Stimulated activated CD8-positive, alpha-beta memory T cell treated with anti-CD3 and anti-CD28 coated beads, Interleukin-12 subunit alpha, Interleukin-12 subunit beta, amount 100 ng/mL, for 24 hours (primary cell): ENCODE data around the gene GSTM5.
"Not testable (repeated sequence)": the region's sequence is repeated elsewhere in the genome, so short reads cannot be mapped to it uniquely, and the experiment has no call there.

ENCODE experiments used
- DNase-seq: peaks from one replicate; pipeline ENCODE4 v3.0.0-alpha.2; 2020; ENCODE audit errors: extremely low read depth

The GSTM5 gene

DNA sequence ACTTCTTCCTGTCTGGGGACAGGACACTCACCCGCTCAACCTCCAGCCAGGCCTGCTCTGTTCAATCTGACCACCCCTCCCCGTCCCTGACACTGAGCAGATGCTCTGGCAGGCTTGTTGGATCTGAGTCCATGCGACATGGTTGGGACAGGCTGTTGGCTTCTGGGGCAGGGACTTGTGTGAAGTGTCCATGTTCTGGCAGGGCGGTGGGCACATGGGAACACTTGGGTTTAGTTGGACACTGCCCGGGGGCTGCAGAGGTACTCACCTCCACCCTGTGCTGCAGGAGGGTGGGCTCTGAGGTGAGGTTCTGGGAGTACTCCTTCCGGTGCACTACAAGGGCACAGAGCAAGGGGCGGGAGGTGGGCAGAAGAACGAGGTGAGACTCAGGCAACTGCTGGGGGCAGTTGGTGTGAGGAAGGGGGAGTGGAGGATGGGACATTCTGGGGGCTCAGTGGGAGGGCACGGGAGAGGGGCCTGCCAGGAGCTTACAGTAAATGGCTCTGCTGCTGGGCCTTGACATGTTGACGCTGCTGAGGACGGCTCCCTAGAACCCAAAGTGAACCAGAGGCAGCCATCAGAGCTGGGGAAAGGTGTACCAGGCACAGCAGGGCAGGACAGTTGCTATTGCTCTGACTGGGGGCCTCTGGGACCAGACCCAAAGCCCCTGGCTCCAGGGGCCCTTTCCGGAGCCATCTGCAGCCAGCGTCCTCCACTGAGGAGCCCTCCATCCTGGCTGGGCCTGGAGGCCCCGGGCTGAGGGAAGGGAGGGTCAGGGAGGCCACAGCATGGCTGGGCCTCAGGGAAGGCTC is 49.4 kb downstream of the GSTM5 start:
- no peak for DNase-seq

DNA sequence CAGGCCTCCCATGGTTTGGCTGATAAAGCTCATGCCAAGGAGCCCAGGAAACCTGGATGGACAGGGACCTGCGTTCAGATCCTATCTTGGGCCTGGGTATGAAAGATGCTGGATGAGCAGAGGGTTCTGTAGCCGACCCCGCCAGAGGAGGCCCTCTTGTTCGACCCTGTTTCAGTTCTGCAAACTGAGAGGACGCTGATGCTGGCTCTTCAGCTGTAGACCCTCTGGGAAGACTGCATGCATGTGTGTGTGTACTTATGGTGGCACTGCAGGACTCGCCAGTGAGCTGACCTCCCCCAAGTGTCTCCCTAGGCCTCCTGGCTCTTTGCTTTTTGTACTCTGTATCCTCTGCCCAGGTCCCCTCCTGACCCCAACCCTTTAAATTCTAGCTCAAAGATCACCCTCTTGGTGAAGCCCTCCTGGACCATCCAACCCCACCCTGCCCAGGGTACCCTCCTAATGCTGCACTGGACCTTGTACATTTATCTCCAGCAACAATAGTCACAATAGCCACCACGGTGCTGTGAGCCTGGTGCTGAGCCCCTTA is 50.1 kb downstream of the GSTM5 start:
- DNase-seq: no peak

DNA sequence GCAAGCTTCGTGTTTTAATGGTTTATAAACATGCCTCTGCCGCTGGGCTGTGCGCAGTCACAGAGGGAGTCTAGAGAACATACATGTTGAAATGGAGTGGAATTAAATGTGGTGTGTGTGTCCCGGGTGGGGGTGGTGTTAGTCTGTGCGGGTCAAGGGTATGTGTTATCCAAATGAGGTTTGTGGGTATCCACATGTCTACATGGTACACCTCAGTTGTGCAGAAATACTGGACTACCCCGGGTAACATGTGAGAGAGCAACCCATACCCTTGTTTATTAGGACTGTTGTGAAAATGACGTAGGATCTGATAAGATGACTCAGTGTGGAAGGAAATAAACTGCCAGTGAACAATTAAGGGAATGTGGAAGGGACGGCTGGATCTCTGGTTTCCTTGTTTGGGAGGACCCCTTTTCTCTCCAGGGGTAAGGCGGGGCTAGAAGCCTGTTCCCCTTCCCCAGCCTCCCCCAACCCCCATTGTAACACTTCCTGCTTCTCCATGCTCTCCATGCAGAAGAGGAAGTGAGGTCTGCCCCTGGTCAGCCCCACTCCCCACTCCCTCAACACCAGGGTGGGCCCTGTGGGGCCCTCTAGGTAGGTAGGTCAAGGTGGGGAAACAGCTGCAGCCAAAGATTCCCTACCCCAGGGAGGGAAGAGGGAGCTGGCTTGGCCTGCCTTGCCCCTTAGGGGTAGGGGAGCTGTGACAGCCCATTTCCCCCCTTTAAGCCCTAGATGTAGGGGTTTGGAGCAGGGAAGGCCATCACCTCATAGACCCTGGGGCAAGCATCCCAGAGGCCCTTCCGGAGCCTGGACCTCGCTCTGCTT is 51.0 kb downstream of the GSTM5 start:
- DNase-seq: no peak

DNA sequence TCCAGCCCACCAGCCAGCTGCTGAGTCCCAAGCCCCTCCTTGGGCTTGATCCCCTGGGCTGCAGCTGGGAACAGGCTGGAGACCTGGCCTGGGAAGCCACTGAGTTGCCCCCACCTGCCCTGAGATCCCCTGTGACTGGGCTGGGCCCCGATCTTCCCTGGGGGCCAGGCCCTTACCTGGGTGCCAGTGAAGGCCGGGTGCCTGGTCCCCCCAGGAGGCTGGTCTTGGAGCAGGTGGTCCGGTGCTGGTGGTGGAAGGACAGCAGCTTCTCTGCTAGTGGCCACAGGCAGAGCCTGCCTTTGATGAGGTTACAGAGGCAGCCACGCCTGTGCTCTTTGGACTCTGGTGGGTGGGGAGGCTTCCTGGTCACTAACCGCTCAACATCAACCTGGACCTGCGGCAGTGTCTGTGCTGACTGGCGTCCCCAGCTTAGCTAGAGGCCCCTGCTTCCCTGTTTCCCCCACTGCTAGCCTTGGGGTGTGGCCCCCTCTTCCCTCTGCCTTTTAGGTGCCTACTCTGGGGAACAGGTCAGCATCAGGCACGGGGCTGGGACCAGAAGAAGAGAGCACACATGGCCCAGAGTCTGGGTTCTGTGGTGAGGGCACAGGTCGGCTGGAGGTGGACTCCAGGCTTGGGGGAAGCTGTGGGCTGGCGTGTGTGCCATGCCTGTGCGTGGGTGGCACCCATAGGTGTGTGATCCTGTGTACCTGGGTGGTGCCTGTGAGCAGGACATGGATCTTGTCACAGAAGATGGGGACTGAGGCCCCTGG is 51.8 kb downstream of the GSTM5 start, which contains the start of gene EPS8L3:
Gene EPS8L3, minus strand, starts transcription at position 278 of the 770 bp plus-strand sequence. CDS start 2,174 bp downstream, outside the sequence.
- no peak for DNase-seq

DNA sequence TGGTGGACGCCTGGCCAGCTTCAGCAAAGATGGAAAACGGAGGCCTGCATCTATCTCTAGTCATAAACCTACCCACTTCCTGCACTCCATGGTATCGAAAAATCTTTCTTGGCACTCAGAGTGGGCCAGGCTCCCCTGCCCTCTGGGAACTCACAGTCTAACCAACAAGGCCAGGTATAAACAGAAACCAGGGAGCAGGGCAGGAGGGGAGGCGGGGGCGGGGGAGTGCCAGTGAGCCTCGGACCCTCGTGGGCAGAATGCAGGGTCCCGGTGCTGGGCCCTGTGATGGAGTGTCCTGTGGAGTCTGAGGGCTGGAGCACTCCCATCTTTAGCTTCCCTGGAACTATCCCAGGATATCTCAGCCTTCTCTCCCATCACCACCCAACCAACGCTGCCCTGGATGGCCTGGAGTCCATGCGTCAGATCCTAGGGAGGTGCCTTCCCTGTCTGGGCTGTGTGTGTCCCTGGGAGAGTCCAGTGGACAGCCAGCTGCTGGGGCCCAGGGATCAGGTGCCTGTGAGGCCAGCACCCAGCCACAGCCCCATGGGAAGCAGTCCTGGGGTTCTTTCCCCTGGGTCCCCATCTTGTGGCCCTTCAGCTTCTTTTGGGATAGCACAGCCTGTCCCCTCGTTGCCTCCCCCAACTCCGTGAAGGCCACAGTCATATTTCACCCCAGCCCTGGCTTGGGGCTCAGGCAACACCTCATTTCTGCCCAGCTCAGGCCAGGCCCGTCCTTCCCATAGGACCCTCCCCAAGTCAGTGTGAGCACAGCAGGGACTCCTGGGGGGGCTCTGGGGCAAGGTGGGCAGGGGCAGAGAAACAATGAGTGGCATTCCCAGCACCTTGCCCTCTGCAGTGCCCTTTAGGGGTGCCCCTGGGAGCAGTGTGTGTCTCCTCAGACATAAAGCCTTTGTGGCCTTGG is 52.8 kb downstream of the GSTM5 start:
- no peak for DNase-seq

DNA sequence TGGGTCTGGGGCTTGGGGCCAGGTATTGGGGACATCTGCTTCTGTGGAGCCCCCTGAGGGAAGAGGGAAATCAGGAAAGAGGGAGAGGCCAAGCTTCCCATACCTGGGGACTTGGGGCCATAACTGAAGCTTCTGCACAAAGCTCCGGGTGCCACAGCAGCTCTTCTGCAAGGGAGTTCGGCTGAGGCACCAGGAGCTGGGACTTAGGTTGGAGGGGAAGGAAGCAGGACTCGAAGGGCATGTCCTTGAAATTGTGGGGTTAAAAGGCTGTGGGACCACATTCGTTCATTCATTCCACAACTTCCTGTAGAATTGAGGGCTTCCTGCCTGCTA is 53.4 kb downstream of the GSTM5 start:
- no peak for DNase-seq

DNA sequence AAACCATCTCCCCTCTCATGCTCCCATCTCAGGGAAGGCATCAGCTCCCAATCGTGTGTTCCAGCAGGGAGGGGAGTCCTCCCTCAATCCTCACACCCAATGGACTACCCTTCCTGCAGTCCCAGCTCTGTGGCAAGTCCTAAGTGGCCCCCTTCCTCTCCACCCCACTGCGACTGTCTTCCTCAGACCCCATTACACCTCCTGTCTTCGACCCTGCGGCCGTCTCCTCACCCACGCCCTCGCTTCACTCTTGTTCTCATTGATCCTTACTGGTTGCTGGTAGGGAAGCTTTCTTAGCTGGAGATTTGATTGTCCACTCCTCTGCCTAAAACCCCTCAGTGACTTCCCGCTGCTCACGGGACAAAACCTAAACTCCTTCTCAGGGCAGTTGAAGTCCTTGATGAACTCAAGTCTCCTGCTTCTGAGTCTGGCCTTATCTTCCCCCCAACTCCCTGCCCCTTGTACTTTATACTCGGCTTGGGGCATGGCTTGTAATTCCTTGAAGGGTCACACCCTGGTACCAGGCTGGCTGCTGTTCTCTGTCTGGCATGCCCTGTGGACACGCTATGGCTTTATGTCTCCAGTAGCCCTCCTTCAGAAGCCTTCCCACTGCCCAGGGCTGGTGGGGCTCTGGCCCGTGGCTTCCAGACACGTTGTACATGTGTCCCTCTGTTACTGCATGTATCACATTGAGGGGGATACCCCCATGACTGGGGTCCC is 54.0 kb downstream of the GSTM5 start:
- no peak for DNase-seq

DNA sequence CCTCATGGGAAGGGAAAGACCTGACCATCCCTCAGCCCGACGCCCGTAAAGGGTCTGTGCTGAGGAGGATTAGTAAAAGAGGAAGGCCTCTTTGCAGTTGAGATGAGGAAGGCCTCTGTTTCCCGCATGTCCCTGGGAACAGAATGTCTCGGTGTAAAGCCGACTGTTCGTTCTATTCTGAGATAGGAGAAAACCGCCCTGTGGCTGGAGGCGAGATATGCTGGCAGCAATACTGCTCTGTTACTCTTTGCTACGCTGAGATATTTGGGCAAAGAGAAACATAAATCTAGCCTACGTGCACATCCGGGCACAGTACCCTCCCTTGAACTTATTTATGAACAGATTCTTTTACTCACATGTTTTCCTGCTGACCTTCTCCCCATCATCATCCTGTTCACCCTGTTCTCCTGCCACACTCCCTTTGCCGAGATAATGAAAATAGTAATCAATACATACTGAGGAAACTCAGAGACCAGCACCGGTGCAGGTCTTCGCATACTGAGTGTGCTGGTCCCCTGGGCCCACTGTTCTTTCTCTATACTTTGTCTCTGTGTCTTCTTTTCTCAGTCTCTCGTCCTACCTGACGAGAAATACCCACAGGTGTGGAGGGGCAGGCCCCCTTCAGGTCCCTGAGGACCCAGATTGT is 55.1 kb downstream of the GSTM5 start:
- not testable (repeated sequence) for DNase-seq
